ENCODE results near the gene MANF.

DNA sequence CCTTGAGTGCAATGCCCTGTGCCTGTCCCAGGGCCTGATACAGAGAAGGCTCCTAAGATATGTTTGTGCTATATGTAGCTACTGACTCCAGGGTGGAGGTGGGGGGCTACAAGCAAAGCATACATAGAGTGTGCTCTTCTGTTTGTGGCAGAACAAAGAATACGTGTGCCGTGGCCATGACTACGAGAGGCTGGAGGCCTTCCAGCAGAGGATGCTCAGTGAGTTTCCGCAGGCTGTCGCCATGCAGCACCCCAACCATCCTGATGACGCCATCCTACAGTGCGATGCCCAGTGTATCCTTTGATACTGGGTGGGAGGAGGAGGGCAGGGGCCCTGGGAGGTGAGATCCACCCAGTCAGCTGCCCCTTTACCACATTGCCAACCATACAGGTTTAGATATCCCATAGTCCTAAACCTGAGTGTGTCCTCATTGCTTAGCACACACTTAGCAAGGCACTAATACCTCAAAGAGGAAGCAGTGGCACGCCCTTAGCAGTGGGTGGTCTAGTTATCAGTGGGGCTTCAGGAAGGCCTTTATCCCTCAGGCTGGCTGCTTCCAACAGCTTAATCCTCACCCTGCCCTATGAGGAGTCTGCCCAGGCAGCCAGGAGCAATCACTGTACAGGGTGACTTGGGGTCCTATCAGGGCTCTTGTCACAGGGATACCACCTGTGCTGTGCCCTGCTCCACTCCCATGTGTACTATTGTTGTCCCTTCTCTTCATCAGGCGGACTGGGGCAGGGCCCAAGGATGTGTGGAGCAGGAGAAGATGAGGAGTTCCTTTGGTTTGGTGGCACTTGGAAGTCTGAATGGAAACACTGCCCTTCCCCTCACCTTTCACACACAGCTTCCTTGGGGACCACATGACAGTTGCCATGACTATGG is 30.1 kb upstream of the MANF start:
- no peak for TF ChIP-seq POLR2A (IDR thresholded peaks at IDR 0.05)
- TF ChIP-seq, protein P1, sequence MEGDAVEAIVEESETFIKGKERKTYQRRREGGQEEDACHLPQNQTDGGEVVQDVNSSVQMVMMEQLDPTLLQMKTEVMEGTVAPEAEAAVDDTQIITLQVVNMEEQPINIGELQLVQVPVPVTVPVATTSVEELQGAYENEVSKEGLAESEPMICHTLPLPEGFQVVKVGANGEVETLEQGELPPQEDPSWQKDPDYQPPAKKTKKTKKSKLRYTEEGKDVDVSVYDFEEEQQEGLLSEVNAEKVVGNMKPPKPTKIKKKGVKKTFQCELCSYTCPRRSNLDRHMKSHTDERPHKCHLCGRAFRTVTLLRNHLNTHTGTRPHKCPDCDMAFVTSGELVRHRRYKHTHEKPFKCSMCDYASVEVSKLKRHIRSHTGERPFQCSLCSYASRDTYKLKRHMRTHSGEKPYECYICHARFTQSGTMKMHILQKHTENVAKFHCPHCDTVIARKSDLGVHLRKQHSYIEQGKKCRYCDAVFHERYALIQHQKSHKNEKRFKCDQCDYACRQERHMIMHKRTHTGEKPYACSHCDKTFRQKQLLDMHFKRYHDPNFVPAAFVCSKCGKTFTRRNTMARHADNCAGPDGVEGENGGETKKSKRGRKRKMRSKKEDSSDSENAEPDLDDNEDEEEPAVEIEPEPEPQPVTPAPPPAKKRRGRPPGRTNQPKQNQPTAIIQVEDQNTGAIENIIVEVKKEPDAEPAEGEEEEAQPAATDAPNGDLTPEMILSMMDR (IDR thresholded peaks at IDR 0.05): no peak
